GM21381 (cell line): ENCODE data around the gene NCOA1.
A peak's percentile ranks its signal among the peaks of the same experiment; 100 is the strongest.
"Not testable (repeated sequence)": the region's sequence is repeated elsewhere in the genome, so short reads cannot be mapped to it uniquely, and the experiment has no call there.

ENCODE experiments used
- ATAC-seq: cut with Tn5 transposase; IDR thresholded peaks from one replicate; pipeline ENCODE4 v1.9.1; 2021; ENCODE audit warnings: mild to moderate bottlenecking, moderate library complexity; ENCODE audit not compliant: unreplicated experiment

The NCOA1 gene

GRCh38 chr2:24771764-24772586 lies 280.9 kb downstream of the NCOA1 start:
- ATAC-seq: no peak

DNA sequence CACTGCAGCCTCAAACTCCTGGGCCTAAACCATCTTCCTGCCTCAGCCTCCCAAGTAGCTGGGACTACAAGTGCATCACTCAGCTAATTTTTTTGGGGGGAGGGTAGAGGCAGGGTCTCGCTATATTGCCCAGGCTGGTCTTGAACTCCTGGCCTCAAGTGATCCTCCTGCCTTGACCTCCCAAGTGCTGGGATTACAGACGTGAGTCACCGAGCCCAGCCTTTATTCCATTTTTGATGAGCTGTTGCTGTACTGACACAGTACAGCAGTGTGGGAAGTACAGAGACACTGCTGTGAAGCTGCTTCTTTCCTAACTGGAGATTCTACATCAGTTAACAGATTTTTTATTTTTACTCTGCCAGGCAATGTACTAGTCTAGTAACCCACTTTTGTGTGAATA lies 283.3 kb downstream of the NCOA1 start:
- no peak for ATAC-seq

DNA sequence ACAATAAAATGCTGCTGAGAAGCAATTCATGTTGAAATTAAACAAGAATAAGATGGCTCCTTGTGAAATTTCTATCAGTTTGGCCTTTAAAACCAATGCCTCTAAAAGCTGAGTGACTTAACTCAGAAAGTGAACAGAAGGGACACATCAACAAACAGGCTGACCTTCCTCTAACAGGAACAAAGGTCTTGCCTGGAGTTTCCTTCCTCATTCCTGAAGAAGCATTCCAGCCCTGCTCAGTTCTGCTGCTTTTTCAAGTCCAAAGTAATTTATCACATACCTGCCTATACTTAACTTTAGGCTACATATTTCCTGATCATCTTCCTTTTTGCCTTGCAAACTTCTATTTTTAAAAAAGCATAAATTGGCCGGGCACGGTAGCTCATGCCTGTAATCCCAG lies 288.1 kb downstream of the NCOA1 start:
- no peak for ATAC-seq

GRCh38 chr2:24783641-24784040 lies 292.6 kb downstream of the NCOA1 start:
- ATAC-seq: no peak

DNA sequence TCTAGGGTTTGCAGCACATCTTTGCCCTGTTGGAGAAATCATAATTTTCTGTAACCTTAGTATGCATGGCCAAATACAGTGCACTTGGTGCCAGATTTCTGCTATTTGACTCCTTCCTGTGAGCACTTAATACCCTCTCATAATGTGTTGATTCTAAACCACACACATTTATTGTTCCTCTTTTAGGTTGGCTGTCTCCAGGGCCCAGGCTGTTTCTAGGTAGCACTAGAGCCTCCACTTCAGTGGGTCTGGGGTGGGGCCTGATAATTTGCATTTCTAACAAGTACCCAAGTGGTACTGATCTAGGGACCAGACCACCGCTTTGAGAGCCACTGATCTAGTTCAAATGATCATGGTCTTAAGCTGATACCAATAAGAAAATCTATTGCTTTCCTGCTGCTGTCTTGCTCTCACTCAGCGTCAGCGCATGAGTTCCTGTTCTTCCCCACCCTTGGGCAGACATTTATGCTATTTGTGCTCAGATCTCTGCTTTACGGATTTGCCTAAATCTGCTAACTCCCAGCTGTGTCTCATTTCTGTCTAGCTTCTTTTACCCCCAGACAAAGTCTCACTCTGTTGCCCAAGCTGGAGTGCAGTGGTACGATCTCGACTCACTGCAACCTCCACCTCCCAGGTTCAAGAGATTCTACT lies 294.7 kb downstream of the NCOA1 start:
- ATAC-seq: peak; percentile 88

GRCh38 chr2:24787532-24787931 lies 296.5 kb downstream of the NCOA1 start:
- no peak for ATAC-seq

DNA sequence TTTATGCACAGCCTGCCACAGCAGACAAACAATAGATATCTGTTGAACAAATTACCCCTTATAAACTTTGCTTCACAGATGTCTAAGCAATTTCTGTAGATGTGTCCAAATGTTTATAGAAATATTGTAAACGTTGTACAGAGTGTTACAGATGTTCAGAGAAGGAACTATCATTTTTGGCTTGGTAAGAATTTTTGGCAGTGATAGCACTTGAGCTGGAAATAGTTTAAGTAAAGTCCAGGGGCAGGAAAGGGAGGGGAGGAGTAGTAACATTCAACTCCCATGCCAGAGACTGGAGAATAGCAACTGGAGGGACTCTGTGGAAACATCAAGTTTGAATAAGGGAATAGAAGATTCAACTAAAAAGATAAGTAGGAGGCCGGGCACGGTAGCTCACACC lies 297.8 kb downstream of the NCOA1 start:
- no peak for ATAC-seq

- no peak for ATAC-seq
Observed at GRCh38 chr2:24791452-24791851, 300.4 kb downstream of the NCOA1 start.

DNA sequence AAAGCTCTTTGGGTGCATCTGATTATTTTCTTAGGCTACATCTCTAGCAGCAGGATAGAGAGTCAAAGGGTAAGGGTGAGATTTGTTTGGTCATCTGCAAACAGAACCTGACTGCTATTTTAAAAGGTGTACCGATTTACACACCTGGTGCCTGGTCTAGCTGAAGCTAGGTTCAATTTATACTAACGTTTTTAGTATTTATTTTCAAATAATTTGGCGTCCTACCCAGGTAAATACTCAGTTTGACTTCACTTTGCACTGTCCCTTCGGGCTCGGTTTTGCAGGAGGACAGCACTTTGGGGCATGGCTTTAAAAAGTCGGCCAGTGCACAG lies 301.5 kb downstream of the NCOA1 start:
- no peak for ATAC-seq

GRCh38 chr2:24792874-24793760 lies 302.1 kb downstream of the NCOA1 start, which contains the start of the genes CENPO and PTRHD1:
Gene CENPO (plus strand): TSS chr2:24793425. CDS start chr2:24793920, 495 bp downstream.
Gene PTRHD1 (minus strand): TSS chr2:24793391. CDS start chr2:24793377, 14 bp downstream.
- ATAC-seq: peak; percentile 93

GRCh38 chr2:24793761-24794435 lies 302.8 kb downstream of the NCOA1 start:
- no peak for ATAC-seq

GRCh38 chr2:24797644-24798043 lies 306.6 kb downstream of the NCOA1 start:
- no peak for ATAC-seq

- not testable (repeated sequence) for ATAC-seq
Observed at GRCh38 chr2:24800487-24800886, 309.4 kb downstream of the NCOA1 start.

DNA sequence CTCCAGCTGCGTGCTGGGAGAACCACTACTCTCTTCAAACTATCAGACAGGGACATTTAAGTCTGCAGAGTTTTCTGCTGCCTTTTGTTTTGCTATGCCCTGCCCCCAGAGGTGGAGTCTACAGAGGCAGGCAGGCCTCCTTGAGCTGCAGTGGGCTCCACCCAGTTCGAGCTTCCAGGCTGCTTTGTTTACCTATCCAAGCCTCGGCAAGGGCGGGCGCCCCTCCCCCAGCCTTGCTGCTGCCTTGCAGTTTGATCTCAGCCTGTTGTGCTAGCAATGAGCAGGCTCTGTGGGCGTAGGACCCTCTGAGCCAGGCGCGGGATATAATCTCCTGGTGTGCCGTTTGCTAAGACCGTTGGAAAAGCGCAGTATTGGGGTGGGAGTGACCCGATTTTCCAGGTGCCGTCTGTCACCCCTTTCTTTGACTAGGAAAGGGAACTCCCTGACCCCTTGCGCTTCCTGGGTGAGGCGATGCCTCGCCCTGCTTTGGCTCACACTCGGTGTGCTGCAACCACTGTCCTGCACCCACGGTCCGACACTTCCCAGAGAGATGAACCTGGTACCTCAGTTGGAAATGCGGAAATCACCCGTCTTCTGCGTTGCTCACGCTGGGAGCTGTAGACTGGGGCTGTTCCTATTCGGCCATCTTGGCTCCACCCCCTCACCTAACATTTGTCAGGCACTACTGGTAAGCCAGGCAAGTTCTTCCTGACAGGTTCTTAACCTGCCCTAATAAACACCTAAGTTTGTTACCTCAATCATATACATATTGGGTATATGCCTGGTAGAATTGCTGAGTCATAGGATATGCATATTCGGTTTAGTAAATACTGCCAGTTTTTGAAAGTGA lies 315.0 kb downstream of the NCOA1 start:
- not testable (repeated sequence) for ATAC-seq

GRCh38 chr2:24806661-24807036 lies 315.6 kb downstream of the NCOA1 start:
- no peak for ATAC-seq

DNA sequence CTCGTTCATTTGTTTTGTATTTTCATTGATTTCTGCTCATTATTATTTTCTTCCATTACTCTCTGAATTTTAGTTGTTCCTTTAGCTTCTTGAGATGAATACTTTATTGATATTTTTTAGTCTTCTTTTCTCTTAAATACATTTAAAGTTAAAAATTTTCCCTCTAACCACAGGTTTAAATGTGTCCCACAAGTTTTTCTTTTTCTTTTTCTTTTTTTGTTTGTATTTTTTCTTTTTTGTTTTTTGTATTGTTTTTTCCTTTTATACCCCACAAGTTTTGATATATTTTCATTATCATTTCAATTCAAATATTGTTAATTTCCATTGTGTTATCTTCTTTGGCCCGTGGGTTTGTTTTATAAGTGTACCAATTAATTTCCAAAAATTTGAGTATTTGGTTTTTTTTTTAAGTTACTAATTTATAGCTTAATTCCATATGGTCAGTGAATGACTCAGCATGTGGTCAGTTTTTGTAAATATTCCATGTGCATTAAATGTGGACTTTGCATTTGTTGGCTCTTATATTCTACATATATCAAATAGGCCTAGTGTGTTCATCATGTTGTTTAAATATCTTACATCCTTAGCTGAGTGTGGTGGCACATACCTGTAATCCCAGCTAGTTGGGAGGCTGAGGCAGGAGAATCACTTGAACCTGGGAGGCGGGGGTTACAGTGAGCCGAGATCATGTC lies 318.4 kb downstream of the NCOA1 start:
- ATAC-seq: no peak

- ATAC-seq: no peak
Observed at GRCh38 chr2:24813691-24814137, 322.7 kb downstream of the NCOA1 start.

DNA sequence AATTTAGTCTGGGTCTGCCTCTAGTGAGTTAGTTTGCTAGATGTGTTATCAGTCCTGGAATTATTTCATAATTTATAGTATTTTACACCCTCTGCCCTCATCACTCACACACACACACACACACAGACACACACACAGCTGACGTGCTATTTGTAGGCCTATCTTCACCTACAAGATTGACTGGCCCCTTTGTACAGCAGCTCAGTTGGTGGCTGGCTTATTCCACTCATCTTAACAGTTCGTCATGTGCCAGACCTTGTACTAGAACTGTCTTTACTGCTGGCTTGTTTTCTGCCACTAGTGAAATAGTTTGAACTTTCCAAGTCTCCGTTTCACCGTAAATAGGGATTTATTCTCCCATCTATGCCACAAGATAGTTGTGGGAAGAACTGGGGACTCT lies 323.5 kb downstream of the NCOA1 start:
- no peak for ATAC-seq

DNA sequence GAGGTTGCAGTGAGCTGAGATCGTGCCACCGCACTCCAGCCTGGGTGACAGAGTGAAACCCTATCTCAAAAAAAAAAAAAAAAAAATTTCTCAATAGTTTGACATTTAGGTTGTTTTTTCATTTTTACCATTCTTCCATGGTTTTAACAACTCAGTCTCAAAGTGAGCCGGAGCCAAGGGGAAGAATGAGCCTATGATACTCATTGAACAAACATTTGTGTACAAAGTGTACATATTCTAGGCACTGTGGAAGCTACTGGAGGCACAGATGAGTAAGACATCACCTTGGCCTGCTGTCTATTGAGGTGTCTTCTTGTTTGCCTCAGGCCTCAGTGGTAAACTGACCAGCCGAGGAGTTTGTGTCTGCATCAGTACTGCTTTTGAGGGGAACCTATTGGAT lies 324.1 kb downstream of the NCOA1 start:
- no peak for ATAC-seq
